Mesenchymal stem cell (in vitro differentiated cells and primary cell): ENCODE measurements around the gene MSMP.
A peak's percentile ranks its signal among the peaks of the same experiment; 100 is the strongest.

Experiments
- DNase-seq: peaks from one replicate; pipeline ENCODE4 v3.0.0-alpha.2; 2013
- H2AFZ ChIP-seq: one replicate; pipeline ENCODE4 v1.6.1; 2013; ENCODE audit warnings: low read depth, mild to moderate bottlenecking, control low read depth, inconsistent platforms, low read length, moderate library complexity
- H2AK5ac ChIP-seq: 2 replicates; pipeline ENCODE4 v1.6.1; 2013; ENCODE audit warnings: low read length, moderate library complexity, mild to moderate bottlenecking, inconsistent platforms; ENCODE audit not compliant: severe bottlenecking
- H2BK120ac ChIP-seq: one replicate; pipeline ENCODE4 v1.6.1; 2013; ENCODE audit warnings: low read depth, mild to moderate bottlenecking, inconsistent platforms, low read length, moderate library complexity
- H2BK12ac ChIP-seq, 2 experiments: one replicate each; pipeline ENCODE4 v1.6.1; 2013; ENCODE audit warnings: inconsistent platforms in 2 of 2, low read length in 2 of 2, mild to moderate bottlenecking in 2 of 2, moderate library complexity in 2 of 2, control low read depth in 1 of 2
- H2BK15ac ChIP-seq: one replicate; pipeline ENCODE4 v1.6.1; 2013; ENCODE audit warnings: mild to moderate bottlenecking, low read depth, inconsistent platforms; ENCODE audit not compliant: poor library complexity, severe bottlenecking
- H2BK5ac ChIP-seq: 2 replicates; pipeline ENCODE4 v1.6.1; 2013; ENCODE audit warnings: low read depth, mild to moderate bottlenecking, low read length, control low read depth, inconsistent platforms; ENCODE audit not compliant: poor library complexity, severe bottlenecking
- H3K14ac ChIP-seq, 2 experiments: one replicate each; pipeline ENCODE4 v1.6.1; 2013; ENCODE audit warnings: inconsistent platforms in 2 of 2, low read length in 2 of 2, control low read depth in 1 of 2, mild to moderate bottlenecking in 1 of 2, moderate library complexity in 1 of 2
- H3K18ac ChIP-seq, 2 experiments: one replicate each; pipeline ENCODE4 v1.6.1; 2013; ENCODE audit warnings: inconsistent platforms in 2 of 2, low read length in 2 of 2, control low read depth in 1 of 2, low read depth in 1 of 2, mild to moderate bottlenecking in 1 of 2
- H3K23ac ChIP-seq, 2 experiments: one replicate each; pipeline ENCODE4 v1.6.1; 2013; ENCODE audit warnings: inconsistent platforms in 2 of 2, low read length in 2 of 2, mild to moderate bottlenecking in 2 of 2, moderate library complexity in 2 of 2, control low read depth in 1 of 2
- H3K27ac ChIP-seq: 2 replicates; pipeline ENCODE4 v1.5.1; 2013; ENCODE audit warnings: mild to moderate bottlenecking, moderate library complexity, low read length, control low read depth, inconsistent platforms; ENCODE audit not compliant: poor library complexity, severe bottlenecking
- H3K27me3 ChIP-seq, 2 experiments: 2 replicates each; pipeline versions ENCODE4 v1.6.1 to v1.7.0; 2013; ENCODE audit warnings: low read length in 2 of 2, mild to moderate bottlenecking in 2 of 2, moderate library complexity in 2 of 2, control low read depth in 1 of 2, inconsistent platforms in 1 of 2; ENCODE audit not compliant: control insufficient read depth in 1 of 2, insufficient read depth in 1 of 2
- H3K36me3 ChIP-seq, 2 experiments: 2 replicates each; pipeline versions ENCODE4 v1.6.1 to v1.7.0; 2013; ENCODE audit warnings: low read length in 2 of 2, control low read depth in 1 of 2, inconsistent platforms in 1 of 2, low read depth in 1 of 2, mild to moderate bottlenecking in 1 of 2; ENCODE audit not compliant: insufficient read depth in 2 of 2, control insufficient read depth in 1 of 2
- H3K4ac ChIP-seq, 2 experiments: one replicate each; pipeline ENCODE4 v1.6.1; 2013; ENCODE audit warnings: inconsistent platforms in 2 of 2, low read length in 2 of 2, mild to moderate bottlenecking in 2 of 2, moderate library complexity in 2 of 2, control low read depth in 1 of 2, low read depth in 1 of 2
- H3K4me1 ChIP-seq: 2 replicates; pipeline ENCODE4 v1.6.1; 2013; ENCODE audit warnings: low read depth, low read length, control low read depth; ENCODE audit not compliant: control insufficient read depth, insufficient read depth
- H3K4me2 ChIP-seq: 2 replicates; pipeline ENCODE4 v1.6.1; 2013; ENCODE audit warnings: low read length, mild to moderate bottlenecking, inconsistent platforms; ENCODE audit not compliant: poor library complexity, severe bottlenecking
- H3K4me3 ChIP-seq, 2 experiments: 2 replicates each; pipeline versions ENCODE4 v1.5.1 to v1.7.0; 2013; ENCODE audit warnings: low read length in 2 of 2, mild to moderate bottlenecking in 2 of 2, control low read depth in 1 of 2, low read depth in 1 of 2; ENCODE audit not compliant: insufficient read depth in 1 of 2
- H3K79me1 ChIP-seq: replicated peaks from 2 replicates; pipeline ENCODE4 v1.6.1; 2013; ENCODE audit warnings: mild to moderate bottlenecking, control low read depth, low read length, inconsistent platforms; ENCODE audit not compliant: poor library complexity, severe bottlenecking
- H3K9ac ChIP-seq: 2 replicates; pipeline ENCODE4 v1.7.0; 2013; ENCODE audit warnings: mild to moderate bottlenecking, low read length, moderate library complexity
- H3K9me3 ChIP-seq: 2 replicates; pipeline ENCODE4 v1.7.0; 2013; ENCODE audit warnings: mild to moderate bottlenecking, low read length; ENCODE audit not compliant: control insufficient read depth
- H4K8ac ChIP-seq: one replicate; pipeline ENCODE4 v1.6.1; 2013; ENCODE audit warnings: inconsistent platforms, mild to moderate bottlenecking, low read length, moderate library complexity
- H4K91ac ChIP-seq: one replicate; pipeline ENCODE4 v1.6.1; 2013; ENCODE audit warnings: mild to moderate bottlenecking, low read length, inconsistent platforms
- WGBS: methylation state at CpG from one replicate; pipeline ENCODE4 v1.1.7; 2013; ENCODE audit warnings: mixed read lengths; 5-methylcytosine and 5-hydroxymethylcytosine counted together

MSMP gene

GRCh38 chr9:35716230-35716629, 37.8 kb downstream of the MSMP start:
- no peak overlapping the region for H2BK15ac ChIP-seq
- H3K14ac ChIP-seq, result no peak overlapping the region
- DNase-seq, result no peak
- H2BK5ac ChIP-seq, result no peak overlapping the region
- no peaks in the 10 kb centered on the region for H3K27me3 ChIP-seq
- peaks cover 7% of the 10 kb centered on the region for H3K4me1 ChIP-seq
- H2BK12ac ChIP-seq, result no peak overlapping the region
- H3K27ac ChIP-seq, result no peak overlapping the region
- no peaks in the 10 kb centered on the region for H3K9me3 ChIP-seq
- H3K4me3 ChIP-seq, result no peak overlapping the region
- peak overlapping the region; percentile 31 for H3K9ac ChIP-seq
- no peak overlapping the region for H2AK5ac ChIP-seq
- H3K23ac ChIP-seq, result no peak overlapping the region
- 98% methylated on average over 4 of the region's 4 CpGs for WGBS
- no peak overlapping the region for H2AFZ ChIP-seq
- peaks cover 86 to 98% of the 10 kb centered on the region in 2 experiments for H3K36me3 ChIP-seq
- peaks cover 60% of the 10 kb centered on the region for H3K79me1 ChIP-seq
- H3K18ac ChIP-seq, result no peak overlapping the region
- no peak overlapping the region for H4K91ac ChIP-seq
- H3K4ac ChIP-seq, result no peak overlapping the region
- no peak overlapping the region for H4K8ac ChIP-seq
- H2BK120ac ChIP-seq, result no peak overlapping the region
- H3K4me2 ChIP-seq, result no peak overlapping the region

GRCh38 chr9:35714579-35715252, 39.4 kb downstream of the MSMP start:
- Histone ChIP-seq H3K23ac (no peak overlapping the region), H3K4me2 (no peak overlapping the region), H3K27ac (no peak overlapping the region), H2BK120ac (no peak overlapping the region), H3K9me3 (no peaks in the 10 kb centered on the region), H3K14ac (no peak overlapping the region), H2AFZ (no peak overlapping the region), H4K91ac (no peak overlapping the region), H4K8ac (peak overlapping the region; percentile 59), H2AK5ac (no peak overlapping the region), H3K79me1 (peaks cover 62% of the 10 kb centered on the region), H3K18ac (no peak overlapping the region), H2BK12ac (no peak overlapping the region), H3K36me3 (peaks cover 84 to 96% of the 10 kb centered on the region in 2 experiments), H3K4me1 (peaks cover 7% of the 10 kb centered on the region), H2BK15ac (no peak overlapping the region), H3K27me3 (no peaks in the 10 kb centered on the region), H3K9ac (peak overlapping the region; percentile 44), H2BK5ac (no peak overlapping the region), H3K4me3 (no peak overlapping the region), H3K4ac (no peak overlapping the region)
- WGBS, result 100% methylated on average over 13 of the region's 13 CpGs
- DNase-seq, result no peak

- no peak overlapping the region for H2AFZ ChIP-seq
- peaks cover 79 to 94% of the 10 kb centered on the region in 2 experiments for H3K36me3 ChIP-seq
- peak overlapping the region in 1 of 2 experiments; percentile 35 for H3K23ac ChIP-seq
- no peak overlapping the region for H4K91ac ChIP-seq
- peaks cover 7% of the 10 kb centered on the region for H3K4me1 ChIP-seq
- H3K27ac ChIP-seq, result no peak overlapping the region
- peak overlapping the region; percentile 31 for H4K8ac ChIP-seq
- no peak overlapping the region for H2BK5ac ChIP-seq
- no peak overlapping the region for H3K18ac ChIP-seq
- no peaks in the 10 kb centered on the region for H3K27me3 ChIP-seq
- H2BK15ac ChIP-seq, result no peak overlapping the region
- H3K9me3 ChIP-seq, result no peaks in the 10 kb centered on the region
- no peak overlapping the region for H3K14ac ChIP-seq
- H3K4me3 ChIP-seq, result no peak overlapping the region
- no peak overlapping the region for H2BK120ac ChIP-seq
- H3K9ac ChIP-seq, result no peak overlapping the region
- peaks cover 56% of the 10 kb centered on the region for H3K79me1 ChIP-seq
- no peak for DNase-seq
- H2AK5ac ChIP-seq, result no peak overlapping the region
- WGBS, result 97% methylated on average over 6 of the region's 6 CpGs
- H3K4ac ChIP-seq, result no peak overlapping the region
- no peak overlapping the region for H3K4me2 ChIP-seq
- H2BK12ac ChIP-seq, result no peak overlapping the region
Observed at GRCh38 chr9:35714123-35714522, 40.0 kb downstream of the MSMP start.

- Histone ChIP-seq H3K4me1 (peaks cover 7% of the 10 kb centered on the region), H3K4ac (no peak overlapping the region), H2BK5ac (no peak overlapping the region), H3K4me3 (no peak overlapping the region), H3K14ac (no peak overlapping the region), H3K36me3 (peaks cover 76 to 94% of the 10 kb centered on the region in 2 experiments), H4K91ac (no peak overlapping the region), H3K18ac (no peak overlapping the region), H2BK120ac (no peak overlapping the region), H3K27me3 (no peaks in the 10 kb centered on the region), H3K9me3 (no peaks in the 10 kb centered on the region), H3K79me1 (peaks cover 50% of the 10 kb centered on the region), H3K4me2 (no peak overlapping the region), H2BK15ac (no peak overlapping the region), H3K9ac (no peak overlapping the region), H2BK12ac (no peak overlapping the region), H4K8ac (peak overlapping the region; percentile 31), H3K27ac (no peak overlapping the region), H2AK5ac (no peak overlapping the region), H3K23ac (no peak overlapping the region), H2AFZ (no peak overlapping the region)
- WGBS, result 91% methylated on average over 3 of the region's 3 CpGs
- DNase-seq, result no peak
Observed at GRCh38 chr9:35713578-35713977, 40.5 kb downstream of the MSMP start.
